Neural cell (in vitro differentiated cells): ENCODE results near the gene ZNF428.

ENCODE experiments used
- EP300 ChIP-seq: fragments of 450-650 bp; conservative IDR thresholded peaks from 2 replicates; pipeline ENCODE4 v1.6.1; 2014; ENCODE audit warnings: antibody characterized with exemption, mild to moderate bottlenecking, moderate library complexity; ENCODE audit not compliant: poor library complexity, severe bottlenecking
- POLR2AphosphoS5 ChIP-seq: IDR thresholded peaks from 2 replicates; pipeline ENCODE4 v1.6.1; 2012
- TF ChIP-seq, protein P1 (sequence below): fragments of 450-650 bp; IDR thresholded peaks from 2 replicates; pipeline ENCODE4 v1.5.1; 2014; ENCODE audit warnings: antibody characterized with exemption, mild to moderate bottlenecking, moderate library complexity; ENCODE audit not compliant: poor library complexity, severe bottlenecking

DNA sequence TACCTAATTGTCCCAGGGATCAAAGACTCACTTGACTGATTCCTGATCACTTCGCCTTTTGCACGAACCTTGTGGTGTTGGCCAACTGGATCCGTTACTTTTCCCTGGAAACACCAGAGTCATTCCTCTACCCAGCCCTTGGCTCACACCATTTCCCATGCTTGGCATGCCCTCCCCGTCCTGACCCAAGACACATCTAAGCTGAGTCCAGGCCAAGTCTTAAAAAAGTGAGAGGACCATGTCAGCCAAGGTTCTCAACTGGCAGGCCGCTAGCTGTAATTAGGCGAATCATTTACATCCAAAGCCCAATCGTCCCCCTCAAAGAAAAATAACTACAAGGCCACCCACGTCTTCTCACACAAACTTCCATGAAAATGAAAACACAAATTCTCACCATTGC is 39.1 kb upstream of the ZNF428 start:
- TF ChIP-seq, protein P1, sequence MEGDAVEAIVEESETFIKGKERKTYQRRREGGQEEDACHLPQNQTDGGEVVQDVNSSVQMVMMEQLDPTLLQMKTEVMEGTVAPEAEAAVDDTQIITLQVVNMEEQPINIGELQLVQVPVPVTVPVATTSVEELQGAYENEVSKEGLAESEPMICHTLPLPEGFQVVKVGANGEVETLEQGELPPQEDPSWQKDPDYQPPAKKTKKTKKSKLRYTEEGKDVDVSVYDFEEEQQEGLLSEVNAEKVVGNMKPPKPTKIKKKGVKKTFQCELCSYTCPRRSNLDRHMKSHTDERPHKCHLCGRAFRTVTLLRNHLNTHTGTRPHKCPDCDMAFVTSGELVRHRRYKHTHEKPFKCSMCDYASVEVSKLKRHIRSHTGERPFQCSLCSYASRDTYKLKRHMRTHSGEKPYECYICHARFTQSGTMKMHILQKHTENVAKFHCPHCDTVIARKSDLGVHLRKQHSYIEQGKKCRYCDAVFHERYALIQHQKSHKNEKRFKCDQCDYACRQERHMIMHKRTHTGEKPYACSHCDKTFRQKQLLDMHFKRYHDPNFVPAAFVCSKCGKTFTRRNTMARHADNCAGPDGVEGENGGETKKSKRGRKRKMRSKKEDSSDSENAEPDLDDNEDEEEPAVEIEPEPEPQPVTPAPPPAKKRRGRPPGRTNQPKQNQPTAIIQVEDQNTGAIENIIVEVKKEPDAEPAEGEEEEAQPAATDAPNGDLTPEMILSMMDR = no peak
- TF ChIP-seq POLR2AphosphoS5 (no peak), EP300 (no peak)
